WI38 (cell line): Measurements from ENCODE around the gene MED15.

Source experiments
- H3K4me3 ChIP-seq: 2 replicates; pipeline ENCODE4 v1.5.1; 2011; ENCODE audit warnings: low read depth, mild to moderate bottlenecking, control low read depth, low read length
- CTCF ChIP-seq: IDR thresholded peaks from 2 replicates; pipeline ENCODE4 v1.5.1; 2012; ENCODE audit warnings: low read depth, mild to moderate bottlenecking, control low read depth, low read length

Gene MED15

GRCh38 chr22:20524004-20524481 is 16.6 kb downstream of the MED15 start:
- no peak for TF ChIP-seq CTCF
- no peak overlapping the region for H3K4me3 ChIP-seq

- H3K4me3 ChIP-seq: no peak overlapping the region
- TF ChIP-seq CTCF: no peak
Measured at GRCh38 chr22:20525048-20525447, 17.6 kb downstream of the MED15 start.

GRCh38 chr22:20526305-20526627 is 18.9 kb downstream of the MED15 start:
- H3K4me3 ChIP-seq: no peak overlapping the region
- TF ChIP-seq CTCF: no peak

- H3K4me3 ChIP-seq: no peak overlapping the region
- TF ChIP-seq CTCF: no peak
Measured at GRCh38 chr22:20526628-20527355, 19.4 kb downstream of the MED15 start.

- no peak overlapping the region for H3K4me3 ChIP-seq
- TF ChIP-seq CTCF: no peak
Measured at GRCh38 chr22:20528405-20528978, 21.1 kb downstream of the MED15 start.

GRCh38 chr22:20530368-20531153 is 23.2 kb downstream of the MED15 start:
- TF ChIP-seq CTCF: no peak
- H3K4me3 ChIP-seq: no peak overlapping the region

GRCh38 chr22:20531154-20531403 is 23.7 kb downstream of the MED15 start:
- no peak for TF ChIP-seq CTCF
- H3K4me3 ChIP-seq: no peak overlapping the region
